Fibroblast of pulmonary artery (primary cell): ENCODE measurements around the gene AKTIP.

ENCODE experiments used
- DNase-seq: peaks from one replicate; pipeline ENCODE4 v3.0.0-alpha.2; 2010; ENCODE audit warnings: low read depth
- H3K4me3 ChIP-seq: replicated peaks from 2 replicates; pipeline ENCODE4 v1.5.1; 2011; ENCODE audit warnings: low read depth, mild to moderate bottlenecking, control low read depth, low read length, moderate library complexity
- TF ChIP-seq, protein P1 (sequence below): IDR thresholded peaks from 2 replicates; pipeline ENCODE4 v1.5.1; 2011; ENCODE audit warnings: mild to moderate bottlenecking, control low read depth, low read length, inconsistent platforms; ENCODE audit errors: missing control alignments

The AKTIP gene

DNA sequence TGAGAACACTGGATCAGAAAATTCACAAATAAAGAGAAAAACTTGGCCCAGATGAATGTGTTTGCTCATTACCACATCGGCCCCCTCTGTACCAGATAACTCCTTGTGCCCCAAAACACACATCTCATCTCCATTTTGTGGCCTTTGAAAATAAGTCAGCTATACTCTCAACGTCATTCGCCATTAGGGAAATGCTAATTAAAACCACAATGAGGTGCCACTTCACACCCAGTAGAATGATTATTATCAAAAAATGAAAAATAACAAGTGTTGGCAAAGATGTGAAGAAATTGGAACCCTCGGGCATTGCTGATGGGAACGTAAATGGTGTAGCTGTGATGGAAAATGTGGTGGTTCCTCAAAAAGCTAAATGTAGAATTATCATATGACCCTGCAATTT, 34.6 kb upstream of the AKTIP start:
- no peak overlapping the region for H3K4me3 ChIP-seq
- no peak for DNase-seq
- TF ChIP-seq, protein P1, sequence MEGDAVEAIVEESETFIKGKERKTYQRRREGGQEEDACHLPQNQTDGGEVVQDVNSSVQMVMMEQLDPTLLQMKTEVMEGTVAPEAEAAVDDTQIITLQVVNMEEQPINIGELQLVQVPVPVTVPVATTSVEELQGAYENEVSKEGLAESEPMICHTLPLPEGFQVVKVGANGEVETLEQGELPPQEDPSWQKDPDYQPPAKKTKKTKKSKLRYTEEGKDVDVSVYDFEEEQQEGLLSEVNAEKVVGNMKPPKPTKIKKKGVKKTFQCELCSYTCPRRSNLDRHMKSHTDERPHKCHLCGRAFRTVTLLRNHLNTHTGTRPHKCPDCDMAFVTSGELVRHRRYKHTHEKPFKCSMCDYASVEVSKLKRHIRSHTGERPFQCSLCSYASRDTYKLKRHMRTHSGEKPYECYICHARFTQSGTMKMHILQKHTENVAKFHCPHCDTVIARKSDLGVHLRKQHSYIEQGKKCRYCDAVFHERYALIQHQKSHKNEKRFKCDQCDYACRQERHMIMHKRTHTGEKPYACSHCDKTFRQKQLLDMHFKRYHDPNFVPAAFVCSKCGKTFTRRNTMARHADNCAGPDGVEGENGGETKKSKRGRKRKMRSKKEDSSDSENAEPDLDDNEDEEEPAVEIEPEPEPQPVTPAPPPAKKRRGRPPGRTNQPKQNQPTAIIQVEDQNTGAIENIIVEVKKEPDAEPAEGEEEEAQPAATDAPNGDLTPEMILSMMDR, result no peak

DNA sequence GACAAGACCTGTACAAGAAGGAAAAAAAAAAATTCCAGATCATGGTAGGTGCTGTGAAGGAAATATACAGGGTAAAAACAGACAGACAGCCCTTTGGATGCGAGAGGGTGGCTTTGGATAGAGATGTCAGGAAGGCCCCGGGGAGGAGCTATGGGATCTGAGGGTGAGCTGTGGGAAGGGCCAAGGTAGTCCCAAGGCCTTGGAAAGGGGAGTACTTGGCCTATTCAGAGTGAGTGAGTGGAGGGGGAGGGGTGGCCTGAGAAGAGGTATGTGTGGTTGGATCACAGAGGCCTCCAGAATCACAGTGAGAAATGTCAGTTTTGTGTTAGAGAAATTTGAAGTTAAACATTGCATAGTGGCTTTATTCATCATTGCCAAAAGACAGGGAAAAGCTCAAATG, 31.2 kb upstream of the AKTIP start:
- TF ChIP-seq, protein P1, result no peak
- DNase-seq, result no peak
- no peak overlapping the region for H3K4me3 ChIP-seq

DNA sequence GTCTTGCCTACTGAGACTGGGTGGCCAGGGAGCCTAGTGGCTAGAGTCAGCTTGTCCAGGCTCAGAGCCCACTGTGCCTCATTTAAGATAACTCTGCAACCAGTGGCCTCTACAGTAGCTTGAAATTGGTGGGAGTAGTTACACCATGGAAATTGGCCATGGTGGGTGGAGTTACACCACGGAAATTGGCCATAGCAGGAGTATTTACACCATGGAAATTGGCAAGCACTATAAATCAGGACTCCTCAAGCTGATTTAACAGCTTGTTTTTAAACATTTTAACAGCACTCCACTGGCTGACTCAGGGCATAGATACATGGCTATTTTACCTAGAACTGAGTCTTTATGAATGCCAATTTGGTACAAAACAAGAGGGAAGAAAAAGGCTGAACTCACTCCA, 27.7 kb upstream of the AKTIP start:
- DNase-seq, result no peak
- TF ChIP-seq, protein P1, result no peak
- no peak overlapping the region for H3K4me3 ChIP-seq

DNA sequence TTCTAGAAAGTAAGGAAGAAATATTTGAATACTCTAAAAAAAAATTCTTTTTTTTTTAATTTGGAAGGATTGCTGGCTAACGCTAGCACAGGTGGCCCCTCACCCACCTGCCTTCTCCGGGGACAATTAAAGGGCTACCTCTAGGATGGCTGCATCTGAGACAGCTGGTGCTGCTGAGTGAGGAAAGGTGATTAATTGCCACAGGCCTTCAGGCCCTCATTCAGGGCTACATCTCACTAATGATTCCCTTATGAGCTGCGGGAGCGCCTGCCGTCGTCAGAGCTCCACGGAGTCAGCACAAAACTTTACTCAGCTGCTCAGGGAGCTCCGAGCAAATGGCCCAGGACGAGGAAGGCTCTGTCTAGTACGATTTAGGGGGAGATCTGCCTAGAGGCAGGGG, 27.0 kb upstream of the AKTIP start:
- no peak overlapping the region for H3K4me3 ChIP-seq
- TF ChIP-seq, protein P1, result no peak
- DNase-seq, result no peak

DNA sequence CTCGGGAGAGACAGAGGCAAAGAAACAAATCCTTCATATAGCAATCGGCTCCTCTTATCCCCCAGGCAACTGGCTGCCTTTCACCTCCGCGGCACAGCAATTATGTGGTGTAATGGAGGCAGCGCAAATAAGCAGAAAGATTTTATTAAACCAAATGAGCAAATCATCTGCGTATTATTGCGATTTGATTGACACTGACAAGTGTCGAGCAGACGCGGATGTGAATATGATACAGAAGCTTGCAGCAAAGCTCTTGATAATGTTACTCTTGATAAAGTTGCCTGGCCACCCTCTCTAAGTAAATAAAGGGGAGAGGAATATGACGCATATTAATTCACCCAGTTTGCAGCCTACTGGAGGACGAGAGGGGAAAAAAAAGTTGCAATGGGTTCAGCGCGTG, 26.5 kb upstream of the AKTIP start:
- H3K4me3 ChIP-seq, result no peak overlapping the region
- TF ChIP-seq, protein P1, result no peak
- DNase-seq, result no peak

DNA sequence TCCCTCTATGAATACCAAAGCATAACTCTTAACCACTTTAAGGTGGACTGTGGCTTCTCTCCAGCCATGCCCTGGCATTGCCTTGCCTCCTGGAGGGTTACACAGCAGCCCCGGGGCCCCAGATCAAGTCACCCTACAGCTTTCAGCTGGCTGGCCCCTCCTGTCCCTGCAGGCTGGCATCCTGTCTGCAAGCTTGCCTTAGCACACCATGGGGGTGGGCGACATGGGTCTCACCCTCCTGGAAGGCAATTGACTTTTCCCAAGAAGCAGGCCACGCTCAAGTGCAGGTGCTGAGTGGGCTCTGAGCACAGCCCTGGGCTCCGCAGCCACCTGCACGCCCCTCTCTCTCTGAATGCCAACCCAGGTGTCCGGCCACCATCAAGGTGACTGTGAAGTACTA, 25.8 kb upstream of the AKTIP start:
- no peak overlapping the region for H3K4me3 ChIP-seq
- TF ChIP-seq, protein P1, result no peak
- DNase-seq, result no peak

DNA sequence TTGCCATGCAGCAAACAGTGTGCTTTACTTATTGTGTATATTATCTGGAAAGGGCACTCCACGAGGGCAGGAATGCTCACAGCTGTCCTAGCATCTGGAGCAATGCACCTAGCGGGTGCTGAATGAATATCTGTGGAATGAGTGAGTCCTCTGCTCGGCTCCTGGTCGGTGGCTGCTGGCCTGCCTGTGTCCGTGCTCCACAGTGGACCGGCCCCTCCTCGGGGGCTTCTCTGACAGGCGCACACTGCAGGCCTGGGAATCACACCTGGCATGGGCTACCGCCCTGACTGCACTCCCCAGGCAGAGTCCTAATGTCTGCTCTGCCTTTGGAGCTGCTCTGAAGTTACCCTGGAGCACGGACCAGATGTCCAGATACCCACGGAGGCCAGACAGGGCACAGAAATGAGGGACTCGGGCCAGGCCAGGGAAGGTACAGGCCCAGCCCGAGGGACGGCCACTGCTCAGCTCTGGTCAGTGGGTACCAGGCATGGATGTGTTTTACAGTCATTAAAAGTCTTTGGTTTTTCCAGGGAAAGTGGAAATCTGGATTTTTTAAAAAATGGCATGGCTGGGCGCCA, 21.1 kb upstream of the AKTIP start:
- TF ChIP-seq, protein P1, result no peak
- no peak overlapping the region for H3K4me3 ChIP-seq
- no peak for DNase-seq
